NCI-H146 (cell line): ENCODE measurements around the gene ASB8.
A peak's percentile ranks its signal among the peaks of the same experiment; 100 is the strongest.

Source experiments
- DNase-seq: peaks from one replicate; lab custom pipeline; 2025; lab: John Stamatoyannopoulos, UW

The ASB8 gene, protein sequence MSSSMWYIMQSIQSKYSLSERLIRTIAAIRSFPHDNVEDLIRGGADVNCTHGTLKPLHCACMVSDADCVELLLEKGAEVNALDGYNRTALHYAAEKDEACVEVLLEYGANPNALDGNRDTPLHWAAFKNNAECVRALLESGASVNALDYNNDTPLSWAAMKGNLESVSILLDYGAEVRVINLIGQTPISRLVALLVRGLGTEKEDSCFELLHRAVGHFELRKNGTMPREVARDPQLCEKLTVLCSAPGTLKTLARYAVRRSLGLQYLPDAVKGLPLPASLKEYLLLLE

DNA sequence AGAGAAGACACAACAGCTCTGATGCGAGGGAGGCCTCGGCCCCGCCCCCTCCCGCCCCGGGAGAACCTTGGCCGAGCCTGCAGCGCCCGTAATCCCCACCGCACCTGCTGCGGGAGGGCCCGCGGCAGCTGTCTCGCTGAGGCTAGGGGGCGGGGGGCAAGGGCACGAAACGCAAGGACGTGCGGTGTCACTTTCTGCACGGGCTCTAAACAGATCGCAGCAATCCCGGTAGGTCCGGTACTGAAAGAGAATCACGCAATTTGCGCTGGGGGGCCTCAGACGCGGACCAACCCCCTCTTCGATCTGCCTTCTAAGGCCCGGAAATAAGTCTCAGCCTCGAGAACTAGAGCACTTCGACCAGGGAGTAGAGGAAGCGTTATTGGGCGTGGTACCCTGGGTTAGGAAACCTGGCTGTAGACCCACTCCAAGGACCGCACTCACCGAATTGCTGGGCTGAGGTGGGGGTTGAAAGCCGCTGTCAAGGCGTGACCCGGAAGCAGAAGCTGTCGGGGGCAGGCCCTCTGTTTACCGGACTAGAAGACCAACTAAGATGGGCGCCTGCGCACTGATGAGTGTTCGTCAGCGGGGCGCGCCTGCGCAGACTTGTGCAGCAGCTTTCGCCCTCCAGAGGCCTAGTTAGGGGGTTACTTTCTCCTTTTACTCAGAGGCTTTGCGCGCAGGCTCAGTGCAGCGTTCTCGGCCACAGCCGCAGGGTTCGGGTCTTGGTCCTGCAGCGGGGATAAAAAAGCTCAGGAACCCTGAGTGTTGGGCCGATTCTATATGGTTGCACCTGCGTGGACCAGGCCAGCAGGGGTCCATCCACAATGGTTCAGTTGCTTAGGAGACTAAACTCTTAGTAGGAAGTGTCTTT is at the start of gene ASB8:
ASB8 (minus strand) TSS at position 498 of the 871 bp plus-strand sequence. CDS start 4,019 bp downstream, outside the sequence.
- DNase-seq, result peak; percentile 99

DNA sequence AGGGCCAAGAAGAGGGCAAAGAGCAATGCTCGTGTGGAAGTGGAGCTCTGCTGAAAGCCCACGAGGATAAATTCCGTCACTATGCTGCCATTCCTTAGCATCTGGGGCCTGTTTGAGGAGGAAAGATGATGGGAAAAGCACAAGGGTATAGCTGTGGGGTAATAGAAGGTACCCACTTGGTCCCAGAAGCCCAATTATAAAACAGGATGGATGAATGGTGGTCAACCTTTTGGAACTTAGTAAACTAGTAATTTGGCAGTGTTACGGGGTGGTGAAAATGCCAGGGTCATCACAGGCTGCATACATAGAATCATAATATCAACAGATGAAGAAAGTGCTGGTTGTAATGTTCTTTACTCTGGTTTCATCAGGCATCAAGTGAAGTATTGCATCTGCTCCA is 45.9 kb upstream of the ASB8 start, which contains the start of gene OR10AD1:
OR10AD1 (minus strand) TSS at position 101 of the 400 bp plus-strand sequence; CDS start at position 101, 0 bp downstream.
- no peak for DNase-seq

DNA sequence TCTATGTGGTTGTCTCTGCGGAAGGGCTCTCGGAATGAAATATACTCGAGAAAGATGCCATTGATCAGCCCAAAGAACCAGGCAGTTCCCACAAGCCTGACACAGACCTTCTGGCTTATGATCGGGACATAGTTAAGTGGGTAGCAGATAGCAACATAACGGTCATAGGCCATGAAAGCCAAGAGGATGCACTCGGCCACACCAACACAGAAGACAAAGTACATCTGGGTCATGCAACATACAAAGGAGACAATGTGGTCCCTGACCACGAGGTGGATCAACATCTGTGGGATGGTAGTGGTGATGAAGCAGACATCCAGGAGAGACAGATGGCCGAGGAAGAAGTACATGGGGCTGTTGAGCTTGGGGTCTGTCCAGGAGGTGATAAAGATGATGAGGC is 45.5 kb upstream of the ASB8 start:
- no peak for DNase-seq

DNA sequence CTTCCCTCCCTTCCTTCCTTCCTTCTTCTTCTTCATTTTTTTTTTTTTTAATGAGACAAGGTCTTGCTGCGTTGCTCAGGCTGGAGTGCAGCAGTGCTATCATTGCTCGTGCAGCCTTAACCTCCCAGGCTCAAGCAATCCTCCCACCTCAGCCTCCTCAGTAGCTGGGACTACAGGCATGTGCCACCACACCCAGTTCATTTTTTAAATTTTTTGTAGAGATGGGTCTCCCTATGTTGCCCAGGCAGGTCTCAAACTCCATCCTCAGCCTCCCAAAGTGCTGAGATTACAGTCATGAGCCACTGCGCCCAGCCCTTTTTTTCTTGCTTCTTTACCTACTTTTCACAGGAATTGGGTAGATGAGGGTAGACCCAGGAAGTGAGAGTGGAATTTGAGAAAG is 44.2 kb upstream of the ASB8 start:
- no peak for DNase-seq

DNA sequence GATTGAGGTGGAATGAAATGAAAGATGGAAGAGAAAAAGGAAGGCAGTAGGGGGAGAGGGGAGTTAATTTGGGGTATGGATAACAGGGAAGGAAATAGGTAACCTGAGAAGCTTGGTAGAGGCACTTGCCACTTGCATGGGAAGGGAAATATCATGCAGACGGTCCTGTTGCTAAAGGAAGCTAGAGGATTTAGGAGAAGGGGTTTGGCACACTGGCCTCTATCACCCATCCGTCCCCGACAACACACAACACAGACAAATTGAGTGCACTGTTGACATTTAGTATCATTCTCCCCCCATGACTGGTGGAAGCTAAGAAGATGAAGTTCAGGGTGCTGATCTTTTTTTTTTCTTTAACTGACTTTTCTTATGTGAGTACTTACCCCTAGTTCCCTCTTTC is 43.8 kb upstream of the ASB8 start:
- DNase-seq, result no peak

DNA sequence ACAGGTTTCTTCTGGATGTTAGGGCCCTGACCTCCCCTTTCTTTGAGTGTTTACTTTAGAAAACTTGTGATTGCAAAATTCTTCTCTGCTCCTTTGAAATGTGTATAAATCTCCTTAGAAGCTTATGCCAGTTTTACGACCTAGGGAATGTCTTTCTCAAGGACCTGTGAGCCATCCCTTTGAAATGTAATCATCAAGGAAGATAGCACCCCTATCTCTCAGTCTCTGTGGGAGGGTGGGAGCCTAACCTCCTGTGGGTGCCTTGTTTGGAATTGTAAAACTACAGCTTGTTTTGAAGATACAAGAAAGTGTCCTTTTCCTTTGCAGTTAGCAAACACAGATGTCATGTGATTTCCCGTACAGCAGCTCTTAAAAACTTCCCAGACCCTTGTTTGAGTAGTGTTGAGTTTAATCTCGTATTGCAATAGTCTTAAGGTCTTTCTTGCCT is 42.5 kb upstream of the ASB8 start:
- DNase-seq, result no peak

DNA sequence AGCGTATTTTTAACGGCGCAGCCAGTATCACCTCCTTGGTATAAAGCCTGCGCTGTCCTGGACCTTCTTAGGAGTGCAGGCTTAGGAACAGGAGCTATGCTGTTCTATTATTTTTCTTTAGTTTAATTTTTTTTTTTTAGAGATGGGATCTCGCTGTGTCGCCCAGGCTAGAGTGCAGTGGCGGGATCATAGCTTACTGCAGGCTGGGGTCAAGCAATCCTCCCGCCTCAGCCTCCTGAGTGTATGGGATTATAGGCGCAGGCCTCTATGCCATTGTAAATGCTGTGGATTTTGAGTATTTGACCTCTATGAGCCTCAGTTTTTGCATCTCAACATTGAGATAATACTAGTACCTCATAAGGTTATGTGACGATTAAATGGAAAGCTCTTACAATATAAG is 41.7 kb upstream of the ASB8 start:
- no peak for DNase-seq

DNA sequence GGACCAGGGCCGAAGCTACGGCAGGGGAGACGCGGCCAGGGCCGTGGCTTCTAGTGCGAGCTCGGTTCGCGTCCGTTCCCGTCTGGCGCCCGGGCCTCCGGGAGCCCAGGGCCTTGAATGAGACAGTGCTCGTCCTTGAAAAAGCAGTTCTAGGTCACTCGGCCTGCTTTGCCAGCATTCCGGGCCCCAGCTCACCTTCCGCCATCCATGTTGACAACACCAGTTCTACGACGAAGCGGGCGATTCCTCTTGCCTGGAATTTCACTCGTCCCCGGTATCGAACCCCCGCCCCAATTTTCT is 41.3 kb upstream of the ASB8 start:
- no peak for DNase-seq

DNA sequence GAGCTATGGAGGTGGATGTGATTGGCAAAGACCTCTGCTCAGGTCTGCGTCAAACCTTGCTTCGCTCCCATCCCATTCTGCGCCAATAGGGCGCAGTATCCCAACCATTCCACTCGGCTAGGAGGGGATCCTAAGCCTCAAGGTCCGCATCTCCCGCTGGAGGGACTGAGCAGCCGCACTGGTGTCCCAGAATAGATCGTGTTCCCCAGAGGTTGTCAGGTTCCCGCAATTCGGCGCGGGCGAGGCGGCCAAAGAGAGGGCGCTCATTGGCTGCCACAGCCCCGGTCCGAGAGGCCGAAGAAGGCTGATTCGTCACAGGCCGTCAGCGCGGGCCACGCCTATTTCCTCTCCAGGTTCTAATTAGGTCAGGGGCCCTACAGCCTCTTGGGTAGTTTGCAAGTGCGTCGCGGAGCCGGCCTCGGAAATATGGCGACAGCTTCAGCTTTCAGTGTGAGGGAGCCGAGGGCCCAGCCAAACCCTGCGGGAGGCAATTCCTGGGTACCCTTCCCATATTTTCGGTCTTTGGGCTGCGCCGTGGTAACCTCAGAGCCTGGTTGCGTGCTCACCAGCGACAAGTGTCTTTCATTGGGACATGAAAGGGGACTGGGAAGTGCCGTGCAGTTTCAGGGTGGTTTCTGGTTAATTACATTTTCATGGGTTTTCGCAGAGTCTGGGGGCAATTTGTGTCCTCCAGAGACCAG is 40.8 kb upstream of the ASB8 start:
- no peak for DNase-seq

DNA sequence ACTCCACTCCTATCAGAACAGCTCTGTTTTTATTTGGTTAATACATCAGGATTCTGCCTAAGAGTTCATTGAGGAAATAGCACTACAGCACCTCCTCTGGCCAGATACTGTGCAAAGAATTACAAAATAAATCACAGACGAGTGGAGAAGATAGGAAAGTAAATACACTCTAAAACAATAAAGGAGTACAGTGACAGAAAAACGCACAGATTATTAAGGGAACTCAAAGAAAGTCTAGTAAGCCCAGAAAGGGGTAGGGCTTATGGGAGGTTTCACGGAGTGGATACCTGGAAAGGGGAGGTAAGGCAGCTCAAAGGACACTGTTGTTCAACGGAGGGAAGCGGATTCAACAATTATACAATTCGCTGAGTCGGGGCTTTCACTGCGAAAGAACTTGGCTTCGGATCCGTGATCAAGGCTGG is 40.2 kb upstream of the ASB8 start:
- no peak for DNase-seq

DNA sequence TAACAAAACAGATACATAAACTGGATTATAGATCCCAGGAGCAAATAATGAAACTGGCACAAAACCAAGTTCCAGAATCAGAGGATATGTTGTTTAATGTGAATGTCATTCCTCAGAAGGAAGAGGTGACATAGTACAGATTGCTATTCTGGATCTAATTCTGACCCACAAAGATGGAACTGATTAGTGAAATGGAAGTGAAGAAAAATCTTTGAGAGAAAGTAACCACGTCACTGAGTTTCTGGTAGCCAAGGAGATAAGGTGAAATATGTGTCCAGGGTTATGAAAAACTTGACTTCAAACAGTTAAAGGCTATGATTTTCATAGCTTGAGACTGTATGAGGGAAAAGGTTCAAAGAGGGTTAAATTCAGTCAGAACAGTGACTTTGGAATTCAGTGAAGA is 37.5 kb upstream of the ASB8 start:
- no peak for DNase-seq

DNA sequence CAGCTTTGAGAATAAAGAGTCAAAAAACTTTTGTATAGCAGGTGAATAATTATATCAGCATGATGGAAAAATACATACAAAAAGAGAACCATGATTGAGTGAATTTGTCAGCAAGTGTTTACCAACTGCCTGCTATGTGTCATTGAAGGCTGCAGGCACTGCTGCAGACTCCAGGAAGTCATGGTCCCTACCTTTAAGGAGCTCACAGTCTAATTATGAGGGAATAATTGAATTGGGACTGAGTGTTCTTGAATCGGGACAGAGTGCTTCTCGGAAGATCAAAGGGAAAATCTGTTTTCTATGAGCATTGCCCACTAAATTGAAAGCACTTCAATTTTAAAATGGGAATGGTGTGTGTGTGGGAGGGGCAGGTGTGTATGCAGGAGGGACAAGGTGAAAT is 36.3 kb upstream of the ASB8 start:
- DNase-seq, result no peak

DNA sequence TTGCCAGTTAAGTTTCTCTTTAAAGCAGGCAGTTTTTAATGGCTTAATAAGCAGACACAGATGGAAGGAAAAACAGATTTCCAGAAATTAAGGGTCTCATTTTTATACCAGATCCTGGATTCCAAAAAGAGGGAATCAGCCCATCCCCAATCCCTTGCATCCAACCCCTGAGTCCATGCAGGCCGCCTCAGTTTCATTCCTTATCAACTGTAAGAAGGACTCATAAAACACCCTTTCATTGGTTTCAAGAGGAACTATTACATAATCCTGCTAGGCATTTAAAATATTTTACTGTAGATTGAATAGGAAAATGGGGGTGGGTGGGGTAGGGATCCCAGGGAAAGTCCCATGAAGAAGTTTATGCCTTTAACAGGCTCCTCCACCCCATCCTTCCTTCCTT is 35.5 kb upstream of the ASB8 start:
- DNase-seq, result no peak

DNA sequence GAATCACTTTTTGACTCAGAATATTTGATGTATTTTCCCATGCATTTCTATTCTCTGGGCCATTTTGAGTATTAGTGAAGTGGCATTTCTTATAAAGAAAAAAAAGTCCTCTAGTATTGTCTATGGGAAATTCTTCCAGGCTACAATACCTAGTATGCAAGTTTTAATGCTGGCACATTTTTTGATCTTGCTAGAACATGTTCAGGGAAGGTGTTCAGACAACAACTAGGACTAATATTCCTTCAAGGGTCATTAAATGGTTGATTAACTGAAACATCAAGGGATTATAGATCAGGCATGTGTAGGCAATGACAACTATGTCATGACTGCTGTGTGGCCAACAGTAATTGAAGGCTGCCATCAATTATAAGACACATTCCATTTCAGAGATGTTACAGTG is 33.8 kb upstream of the ASB8 start:
- no peak for DNase-seq

DNA sequence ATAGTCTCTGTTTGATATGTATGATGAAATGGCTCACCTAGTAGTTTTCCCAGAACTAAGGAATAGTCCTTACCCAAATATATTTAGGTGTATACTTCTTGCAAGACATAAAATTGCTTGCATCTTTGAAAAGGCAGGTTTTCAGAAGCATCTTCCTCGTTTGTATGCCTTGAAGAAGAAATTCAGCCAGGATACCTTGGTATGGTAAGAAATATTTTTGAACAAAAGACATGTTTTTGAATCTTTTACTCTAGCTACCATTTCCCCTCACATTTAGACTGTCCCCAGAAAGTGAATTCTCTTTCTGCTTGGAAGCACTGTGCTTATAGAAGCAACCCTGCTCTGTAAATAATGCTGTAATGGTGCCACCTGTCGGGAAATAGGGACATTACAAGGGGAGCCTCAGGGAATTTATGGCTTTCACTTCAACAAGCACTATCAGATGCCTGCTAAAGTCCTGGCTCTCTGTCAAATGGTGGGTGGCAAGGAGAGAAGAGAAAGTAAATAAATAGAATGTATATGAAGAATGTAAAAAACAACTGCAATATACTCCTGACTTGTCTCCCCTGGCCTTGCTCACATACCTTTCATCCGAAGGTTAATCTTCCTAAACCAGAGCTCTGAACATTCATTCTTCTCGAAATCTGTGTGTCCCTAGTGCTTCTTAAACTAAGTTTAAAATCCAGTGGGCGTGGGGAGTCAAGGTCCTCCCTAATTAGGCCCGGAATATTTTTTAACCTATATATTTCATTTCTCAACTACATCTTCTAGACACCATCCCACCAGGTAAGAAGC is 32.2 kb upstream of the ASB8 start:
- peak; percentile 53 for DNase-seq

DNA sequence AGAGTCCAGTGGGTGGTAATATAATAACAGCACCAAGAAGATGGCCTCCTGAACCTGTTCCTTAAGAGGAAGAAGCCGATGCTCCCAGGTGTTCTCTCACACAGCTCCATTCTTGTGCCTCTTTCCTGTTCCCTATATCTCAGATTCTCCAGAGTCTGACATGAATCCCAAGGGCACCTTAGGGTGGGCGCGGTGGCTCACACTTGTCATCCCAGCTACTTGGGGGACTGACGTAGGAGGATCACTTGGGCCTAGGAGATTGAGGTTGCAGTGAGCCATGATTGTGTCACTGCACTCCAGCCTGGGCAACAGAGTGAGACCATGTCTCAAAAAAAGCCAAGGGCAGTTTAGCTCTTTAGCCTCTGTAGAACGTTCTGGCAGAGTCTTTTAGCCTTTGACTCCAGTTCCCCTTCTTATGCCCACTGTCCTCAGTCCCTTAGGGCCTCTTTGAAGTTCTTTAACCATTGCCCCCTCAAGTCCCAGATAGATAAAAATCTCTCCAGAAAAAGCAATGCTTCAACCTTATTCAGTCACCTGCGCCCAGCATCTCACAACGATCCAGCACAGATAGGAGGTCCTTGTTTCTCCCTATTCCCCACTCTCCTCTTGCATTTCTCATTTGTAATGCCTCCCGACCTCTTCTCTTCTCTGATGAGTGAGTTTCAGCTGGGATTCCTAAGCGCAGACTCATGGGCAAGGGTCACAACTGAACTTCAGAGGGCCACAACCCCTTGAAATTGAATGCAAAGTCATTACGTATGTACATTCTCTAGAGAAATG is 30.8 kb upstream of the ASB8 start:
- no peak for DNase-seq

DNA sequence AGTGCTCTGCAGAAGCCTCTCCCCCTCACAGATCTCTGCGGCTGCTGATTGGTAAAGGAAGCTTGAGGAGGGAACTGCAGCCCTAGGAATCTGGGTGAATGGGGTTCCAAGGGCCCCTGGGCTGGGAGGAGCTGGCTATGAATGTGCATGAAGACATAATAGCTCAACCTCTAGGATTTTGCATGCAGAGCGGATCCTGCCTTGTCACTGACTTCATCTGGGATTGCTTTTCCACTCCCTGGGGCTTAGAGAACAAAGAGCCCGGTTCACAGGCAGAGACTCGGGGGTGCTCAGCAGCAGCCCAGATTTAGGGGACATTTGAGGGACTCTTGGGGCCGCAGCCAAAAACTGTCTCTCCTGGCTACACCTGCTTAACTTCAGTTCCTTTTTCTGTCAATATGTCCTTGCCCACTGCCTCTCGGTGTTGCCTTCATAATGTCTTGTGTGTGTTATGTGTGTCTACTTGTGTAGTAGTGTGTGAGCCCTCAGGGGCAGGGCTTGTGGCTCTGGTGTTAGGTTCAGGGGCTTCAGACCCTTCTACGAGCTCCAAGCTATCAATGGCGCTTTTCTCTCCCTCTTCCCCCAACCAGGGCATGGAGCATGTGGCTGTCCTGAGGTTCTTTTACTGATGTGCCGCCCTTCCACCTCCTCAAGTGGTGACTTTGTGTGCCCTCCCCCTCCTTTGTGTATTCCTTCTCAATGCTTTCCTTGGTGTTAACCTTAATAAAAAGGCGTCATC is 28.0 kb upstream of the ASB8 start:
- DNase-seq, result no peak

DNA sequence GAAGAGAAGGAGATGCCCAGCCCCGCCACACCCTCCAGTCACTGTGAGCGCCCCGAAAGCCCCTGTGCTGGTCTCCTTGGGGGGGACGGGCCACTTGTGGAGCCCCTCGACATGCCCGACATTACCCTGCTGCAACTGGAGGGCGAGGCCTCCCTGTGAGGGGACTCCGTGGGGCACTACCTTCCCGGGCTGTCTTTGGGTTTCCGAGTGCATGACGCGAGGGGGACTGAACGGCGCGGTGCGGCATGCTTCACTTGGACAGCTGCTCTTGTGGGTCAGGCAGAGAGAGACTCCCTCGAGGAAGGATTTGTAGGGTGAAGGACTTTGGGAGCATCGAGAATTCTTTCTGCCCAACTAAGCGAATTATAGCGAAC is 27.2 kb upstream of the ASB8 start:
- no peak for DNase-seq

DNA sequence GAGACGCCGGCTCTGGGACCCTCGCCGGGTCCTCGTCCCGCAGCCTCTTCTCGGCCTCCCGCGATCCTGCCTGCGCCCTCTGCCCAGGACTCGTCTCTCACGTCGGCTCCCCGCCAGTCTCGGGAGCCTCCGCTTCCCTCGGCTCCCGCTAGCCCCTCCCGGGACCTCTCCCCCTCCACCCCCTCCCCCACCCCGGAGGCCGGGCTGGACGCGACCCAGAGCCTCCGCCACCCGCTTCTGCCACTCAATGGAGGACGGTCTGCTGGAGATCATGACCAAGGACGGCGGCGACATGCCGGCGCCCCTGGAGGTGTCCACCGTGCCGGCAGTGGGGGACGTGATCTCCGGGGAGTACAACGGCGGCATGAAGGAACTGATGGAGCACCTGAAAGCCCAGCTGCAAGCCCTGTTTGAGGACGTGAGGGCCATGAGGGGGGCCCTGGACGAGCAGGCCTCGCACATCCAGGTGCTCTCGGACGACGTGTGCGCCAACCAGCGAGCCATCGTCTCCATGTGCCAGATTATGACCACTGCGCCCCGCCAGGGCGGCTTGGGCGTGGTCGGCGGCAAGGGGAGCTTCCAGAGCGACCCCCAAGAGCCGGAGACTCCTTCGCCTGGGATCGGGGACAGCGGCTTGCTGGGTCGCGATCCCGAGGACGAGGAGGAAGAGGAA is 26.7 kb upstream of the ASB8 start:
- no peak for DNase-seq
